ENCODE data around the gene PTPRE.

Gene PTPRE

GRCh38 chr10:127953876-127954275 lies 47.0 kb downstream of the PTPRE start:
- DNase-seq = no peak

GRCh38 chr10:127959428-127959827 lies 52.5 kb downstream of the PTPRE start:
- DNase-seq = no peak

GRCh38 chr10:127961071-127961470 lies 54.2 kb downstream of the PTPRE start:
- DNase-seq = no peak

- DNase-seq = no peak
Observed at GRCh38 chr10:127962205-127962604, 55.3 kb downstream of the PTPRE start.

GRCh38 chr10:127963136-127963535 lies 56.2 kb downstream of the PTPRE start:
- no peak for DNase-seq

- DNase-seq = no peak
Observed at GRCh38 chr10:127964621-127965020, 57.7 kb downstream of the PTPRE start.

GRCh38 chr10:127966875-127967274 lies 60.0 kb downstream of the PTPRE start:
- no peak for DNase-seq

GRCh38 chr10:127968027-127968441 lies 61.1 kb downstream of the PTPRE start:
- DNase-seq = no peak

- DNase-seq = no peak
Observed at GRCh38 chr10:127968659-127969058, 61.8 kb downstream of the PTPRE start.

GRCh38 chr10:127971101-127971946 lies 64.4 kb downstream of the PTPRE start:
- no peak for DNase-seq

GRCh38 chr10:127971963-127972615 lies 65.2 kb downstream of the PTPRE start:
- no peak for DNase-seq

GRCh38 chr10:127972751-127973357 lies 66.0 kb downstream of the PTPRE start:
- DNase-seq = no peak

GRCh38 chr10:127973791-127974311 lies 66.9 kb downstream of the PTPRE start:
- DNase-seq = no peak

- DNase-seq = no peak
Observed at GRCh38 chr10:127974911-127975310, 68.0 kb downstream of the PTPRE start.

GRCh38 chr10:127976286-127976685 lies 69.4 kb downstream of the PTPRE start:
- no peak for DNase-seq

GRCh38 chr10:127976701-127977356 lies 69.9 kb downstream of the PTPRE start:
- no peak for DNase-seq

GRCh38 chr10:127977357-127978009 lies 70.6 kb downstream of the PTPRE start:
- no peak for DNase-seq

GRCh38 chr10:127978481-127978880 lies 71.6 kb downstream of the PTPRE start:
- no peak for DNase-seq

GRCh38 chr10:127979045-127979444 lies 72.1 kb downstream of the PTPRE start:
- DNase-seq = no peak

- DNase-seq = no peak
Observed at GRCh38 chr10:127979566-127979965, 72.7 kb downstream of the PTPRE start.

- DNase-seq = no peak
Observed at GRCh38 chr10:127980898-127981297, 74.0 kb downstream of the PTPRE start.

GRCh38 chr10:127982601-127983000 lies 75.7 kb downstream of the PTPRE start:
- no peak for DNase-seq

Measured in right kidney (tissue), 1 donor.